ENCODE measurements around the gene RP2.

DNA sequence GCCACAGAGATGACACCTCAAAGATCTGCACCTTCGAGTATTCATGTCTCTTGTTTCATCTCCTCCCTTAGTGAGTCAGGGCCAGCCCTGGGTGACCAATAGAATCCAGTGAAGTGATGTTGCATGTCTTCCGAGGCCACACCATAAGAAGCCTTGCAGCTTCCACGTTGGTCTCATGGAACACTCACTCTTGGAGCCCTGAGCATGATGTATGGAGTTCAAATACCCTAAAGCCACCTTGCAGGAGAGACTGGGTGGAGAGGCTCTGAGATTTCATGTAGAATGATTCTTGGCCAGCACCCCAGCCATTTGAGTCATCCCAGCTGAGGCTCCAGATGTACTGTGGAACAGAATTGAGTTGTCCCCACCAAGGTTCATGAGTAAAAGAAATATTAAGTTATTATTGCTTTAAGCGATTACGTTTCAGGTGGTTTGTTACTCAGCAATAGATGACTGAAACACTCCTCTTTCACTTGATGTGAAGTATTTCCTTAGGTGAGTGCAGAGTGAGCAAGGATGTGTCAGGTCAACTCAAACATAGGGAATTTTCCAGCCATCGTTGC, 5.0 kb upstream of the RP2 start:
- TF ChIP-seq GATA2 (IDR thresholded peaks at IDR 0.05; ENCODE audit: low read depth, low read length) (no peak), GATA3 (IDR thresholded peaks at IDR 0.05; ENCODE audit: low read depth, low read length) (no peak)

Data from SH-SY5Y (cell line).